HepG2 (cell line): ENCODE data around the gene KLF6. TPM values are rescaled to one million over a fixed set of nuclear protein-coding genes. Genes with fewer than 3 reads are reported as not detected.

Source experiments
- ARNT ChIP-seq: fragments of 450-650 bp; IDR thresholded peaks from 2 replicates; pipeline ENCODE4 v1.6.1; 2017
- ARNTL ChIP-seq: sonication (generic); formaldehyde crosslinking; IDR thresholded peaks from 2 replicates; pipeline ENCODE4 v1.4.0; 2020; ENCODE audit warnings: mild to moderate bottlenecking, missing genetic modification reagents
- ATF6 ChIP-seq: sonication (generic); formaldehyde crosslinking; conservative IDR thresholded peaks from 2 replicates; pipeline ENCODE4 v1.4.0; 2020; ENCODE audit warnings: missing genetic modification reagents
- BRF2 ChIP-seq: sonication (generic); formaldehyde crosslinking; IDR thresholded peaks from 2 replicates; pipeline ENCODE4 v1.8.1; 2022; ENCODE audit warnings: mild to moderate bottlenecking, missing genetic modification reagents
- KDM5B ChIP-seq: sonication (generic); formaldehyde crosslinking; IDR thresholded peaks from 2 replicates; pipeline ENCODE4 v1.4.0; 2020; ENCODE audit warnings: missing genetic modification reagents, mild to moderate bottlenecking, borderline replicate concordance
- PCBP1 ChIP-seq: fragments of 200-400 bp; formaldehyde crosslinking; IDR thresholded peaks from 2 replicates; pipeline ENCODE4 v1.6.1; 2017; ENCODE audit warnings: mild to moderate bottlenecking, low read depth, low read length, borderline replicate concordance
- SCMH1 ChIP-seq: sonication (generic); formaldehyde crosslinking; IDR thresholded peaks from 2 replicates; pipeline ENCODE4 v1.9.0; 2021; ENCODE audit warnings: missing genetic modification reagents, mild to moderate bottlenecking, borderline replicate concordance
- SOX6 ChIP-seq, 2 experiments: fragments of 450-650 bp in 1 of 2; sonication (generic) in 1 of 2; formaldehyde crosslinking in 1 of 2; IDR thresholded peaks; 2 replicates each; pipeline versions ENCODE4 v1.4.0 to v1.6.1; 2017 to 2020; ENCODE audit warnings: antibody characterized with exemption in 1 of 2, mild to moderate bottlenecking in 1 of 2, missing genetic modification reagents in 1 of 2
- TOE1 ChIP-seq: sonication (generic); formaldehyde crosslinking; IDR thresholded peaks from 2 replicates; pipeline ENCODE4 v1.4.0; 2020; ENCODE audit warnings: mild to moderate bottlenecking, missing genetic modification reagents
- ZBTB49 ChIP-seq: sonication (generic); formaldehyde crosslinking; IDR thresholded peaks from 2 replicates; pipeline ENCODE4 v1.4.0; 2020; ENCODE audit warnings: missing genetic modification reagents, borderline replicate concordance
- ZFY ChIP-seq: sonication (generic); formaldehyde crosslinking; IDR thresholded peaks from 2 replicates; pipeline ENCODE4 v1.4.0; 2020; ENCODE audit warnings: missing genetic modification reagents
- ZNF232 ChIP-seq: sonication (generic); formaldehyde crosslinking; IDR thresholded peaks from 2 replicates; pipeline ENCODE4 v1.4.0; 2020; ENCODE audit warnings: missing genetic modification reagents, borderline replicate concordance
- ZNF253 ChIP-seq: sonication (generic); formaldehyde crosslinking; IDR thresholded peaks from 2 replicates; pipeline ENCODE4 v1.8.0; 2022; ENCODE audit warnings: mild to moderate bottlenecking, missing genetic modification reagents, borderline replicate concordance
- ZNF275 ChIP-seq: sonication (generic); formaldehyde crosslinking; IDR thresholded peaks from 2 replicates; pipeline ENCODE4 v1.8.0; 2022; ENCODE audit warnings: missing genetic modification reagents, mild to moderate bottlenecking, inconsistent platforms, borderline replicate concordance
- ZNF281 ChIP-seq: sonication (generic); formaldehyde crosslinking; IDR thresholded peaks from 2 replicates; pipeline ENCODE4 v1.4.0; 2020; ENCODE audit warnings: missing genetic modification reagents, borderline replicate concordance
- ZNF350 ChIP-seq: sonication (generic); formaldehyde crosslinking; IDR thresholded peaks from 2 replicates; pipeline ENCODE4 v1.4.0; 2020; ENCODE audit warnings: mild to moderate bottlenecking, low read depth, missing genetic modification reagents, borderline replicate concordance
- ZNF776 ChIP-seq: sonication (generic); formaldehyde crosslinking; IDR thresholded peaks from 2 replicates; pipeline ENCODE4 v1.4.0; 2020; ENCODE audit warnings: mild to moderate bottlenecking, missing genetic modification reagents
- ZSCAN25 ChIP-seq: sonication (generic); formaldehyde crosslinking; IDR thresholded peaks from 2 replicates; pipeline ENCODE4 v1.8.0; 2022; ENCODE audit warnings: mild to moderate bottlenecking, missing genetic modification reagents
- polyA plus RNA-seq, 8 experiments: library from polyadenylated mRNA; depleted of rRNA in 3 of 8; stranded (reverse) in 7 of 8; unstranded in 1 of 8; fragments of >200 nt; fragmentation: Illumina TruSeq in 4 of 8; extraction: Trizol in 4 of 8; gene quantifications; 2 replicates each; pipeline versions ENCODE4 v1.2.1 to v1.2.3, GENCODE V29; 2011 to 2016; ENCODE audit warnings: low read depth in 4 of 8, missing spikeins in 1 of 8, mixed read lengths in 1 of 8; ENCODE audit not compliant: insufficient read depth in 1 of 8
- total RNA-seq, 5 experiments: library from RNA; depleted of rRNA; stranded (reverse); fragments of >200 nt; fragmentation: Illumina TruSeq; extraction: Trizol; gene quantifications; 2 replicates each; pipeline ENCODE4 v1.2.3, GENCODE V29; 2016; ENCODE audit warnings: low read depth in 1 of 5

Gene KLF6
- total and polyA plus RNA-seq, 2 of the 13 experiments (the other 11 are each of a cell fraction or from before 2014, with no cell fraction given) = 27.0 to 71.9 TPM

- TF ChIP-seq ZNF275 (CRISPR knock-in tag) (peak; percentile 58; the same call in 1 of the 2 replicates), BRF2 (CRISPR knock-in tag) (no peak), SOX6 (IDR thresholded peaks at IDR 0.05) (no peak), SOX6 (CRISPR knock-in tag; IDR thresholded peaks at IDR 0.05) (peak; percentile 35; the same call in 1 of the 2 replicates), ZNF281 (CRISPR knock-in tag) (peak; percentile 26; the same call in 1 of the 2 replicates), PCBP1 (peak; percentile 62; the same call in 1 of the 2 replicates), ZSCAN25 (CRISPR knock-in tag) (peak; percentile 12; the same call in 1 of the 2 replicates), ZFY (CRISPR knock-in tag) (peak; percentile 52), ZNF776 (CRISPR knock-in tag) (0 out of 2 replicates have a peak, but pooled peaks have one; percentile 5), ZBTB49 (CRISPR knock-in tag) (peak; percentile 28; the same call in 1 of the 2 replicates), ATF6 (CRISPR knock-in tag) (0 out of 2 replicates have a peak, but pooled peaks have one; percentile 48), SCMH1 (CRISPR knock-in tag) (no peak), ZNF253 (CRISPR knock-in tag) (no peak), KDM5B (CRISPR knock-in tag) (0 out of 2 replicates have a peak, but pooled peaks have one; percentile 12), ARNTL (0 out of 2 replicates have a peak, but pooled peaks have one; percentile 2), ZNF350 (peak; percentile 8; the same call in 1 of the 2 replicates), TOE1 (CRISPR knock-in tag) (no peak), ARNT (no peak), ZNF232 (peak; percentile 64; the same call in 1 of the 2 replicates)
These were observed at the start of gene KLF6 (continued) for GRCh38 chr10:3784510-3785250.
